ENCODE results near the gene DOCK7. TPM values are rescaled to one million over a fixed set of nuclear protein-coding genes. Genes with fewer than 3 reads are reported as not detected.

DOCK7 gene
- total and polyA plus RNA-seq, 2 of the 13 experiments (the other 11 are each of a cell fraction or from before 2014, with no cell fraction given) = 45.7 to 67.2 TPM

DNA sequence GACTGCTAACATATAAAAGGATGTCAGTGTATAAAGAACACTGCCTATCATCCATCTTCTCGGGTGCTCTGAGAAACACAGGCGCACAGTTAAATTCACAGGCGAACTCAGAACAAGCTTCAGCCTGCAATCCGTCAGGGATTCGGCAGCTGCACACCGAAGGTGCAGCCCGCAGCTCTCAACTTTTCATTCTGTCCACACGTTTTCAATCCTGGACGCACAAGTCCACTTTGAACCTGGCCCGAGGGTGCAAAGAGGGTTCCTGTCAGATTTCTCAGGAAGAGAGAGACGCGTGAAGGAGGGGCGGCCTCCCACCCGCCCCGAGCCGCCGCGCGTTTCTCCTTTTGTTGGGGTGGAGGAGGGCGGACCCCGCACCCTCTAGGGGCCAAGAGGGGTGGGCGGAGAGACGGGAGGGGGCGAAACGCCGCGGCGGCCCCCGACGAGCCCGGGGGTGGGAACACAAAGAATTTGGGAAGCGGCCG lies 724 bp downstream of the DOCK7 start (continued):
- no peak for TF ChIP-seq RXRB (CRISPR knock-in tag; IDR thresholded peaks at IDR 0.05; ENCODE audit: borderline replicate concordance)
- no peak for TF ChIP-seq SUZ12 (IDR thresholded peaks at IDR 0.05; ENCODE audit: low read depth, low read length)
- TF ChIP-seq ZNF546 (CRISPR knock-in tag; conservative IDR thresholded peaks at IDR 0.05) = no peak
- no peak for TF ChIP-seq ZNF782 (CRISPR knock-in tag; IDR thresholded peaks at IDR 0.05; ENCODE audit: borderline replicate concordance)
- no peak for TF ChIP-seq SMAD9 (CRISPR knock-in tag; IDR thresholded peaks at IDR 0.05)
- peak; percentile 30; the same call in 1 of the 2 replicates for TF ChIP-seq MAZ (IDR thresholded peaks at IDR 0.05; ENCODE audit: borderline replicate concordance, low read depth, low read length)
- no peak for TF ChIP-seq MAZ (CRISPR knock-in tag; IDR thresholded peaks at IDR 0.05; ENCODE audit: low read depth)
- TF ChIP-seq, protein P1, sequence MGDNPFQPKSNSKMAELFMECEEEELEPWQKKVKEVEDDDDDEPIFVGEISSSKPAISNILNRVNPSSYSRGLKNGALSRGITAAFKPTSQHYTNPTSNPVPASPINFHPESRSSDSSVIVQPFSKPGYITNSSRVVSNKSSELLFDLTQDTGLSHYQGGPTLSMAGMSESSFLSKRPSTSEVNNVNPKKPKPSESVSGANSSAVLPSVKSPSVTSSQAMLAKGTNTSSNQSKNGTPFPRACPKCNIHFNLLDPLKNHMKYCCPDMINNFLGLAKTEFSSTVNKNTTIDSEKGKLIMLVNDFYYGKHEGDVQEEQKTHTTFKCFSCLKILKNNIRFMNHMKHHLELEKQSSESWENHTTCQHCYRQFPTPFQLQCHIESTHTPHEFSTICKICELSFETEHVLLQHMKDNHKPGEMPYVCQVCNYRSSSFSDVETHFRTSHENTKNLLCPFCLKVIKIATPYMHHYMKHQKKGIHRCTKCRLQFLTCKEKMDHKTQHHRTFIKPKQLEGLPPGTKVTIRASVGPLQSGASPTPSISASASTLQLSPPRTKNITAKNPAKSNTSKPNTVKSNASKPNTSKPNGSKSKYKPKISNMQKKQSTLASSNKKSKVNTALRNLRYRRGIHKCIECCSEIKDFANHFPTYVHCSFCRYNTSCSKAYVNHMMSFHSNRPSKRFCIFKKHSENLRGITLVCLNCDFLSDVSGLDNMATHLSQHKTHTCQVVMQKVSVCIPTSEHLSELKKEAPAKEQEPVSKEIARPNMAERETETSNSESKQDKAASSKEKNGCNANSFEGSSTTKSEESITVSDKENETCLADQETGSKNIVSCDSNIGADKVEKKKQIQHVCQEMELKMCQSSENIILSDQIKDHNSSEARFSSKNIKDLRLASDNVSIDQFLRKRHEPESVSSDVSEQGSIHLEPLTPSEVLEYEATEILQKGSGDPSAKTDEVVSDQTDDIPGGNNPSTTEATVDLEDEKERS (CRISPR knock-in tag; IDR thresholded peaks at IDR 0.05) = no peak
- TF ChIP-seq DPF2 (CRISPR knock-in tag; IDR thresholded peaks at IDR 0.05; ENCODE audit: borderline replicate concordance, low read depth) = no peak
- TF ChIP-seq ZNF160 (CRISPR knock-in tag; IDR thresholded peaks at IDR 0.05) = no peak
- no peak for TF ChIP-seq TAF15 (IDR thresholded peaks at IDR 0.05; ENCODE audit: low read depth, low read length, poor library complexity, severe bottlenecking)
- no peak for TF ChIP-seq SOX13 (IDR thresholded peaks at IDR 0.05)
- peak in 1 of 2 experiments; percentile 32; a peak in 1 of 4 replicates for TF ChIP-seq SOX13 (CRISPR knock-in tag; conservative IDR thresholded peaks at IDR 0.05 in 1 of 2, IDR thresholded peaks at IDR 0.05 in 1 of 2)
- TF ChIP-seq ZNF558 (CRISPR knock-in tag; IDR thresholded peaks at IDR 0.05; ENCODE audit: borderline replicate concordance) = no peak
- no peak for TF ChIP-seq ZKSCAN5 (CRISPR knock-in tag; IDR thresholded peaks at IDR 0.05)
- peak; percentile 67 for TF ChIP-seq KMT2B (CRISPR knock-in tag; IDR thresholded peaks at IDR 0.05)
- TF ChIP-seq U2AF2 (IDR thresholded peaks at IDR 0.05; ENCODE audit: low read depth, low read length) = no peak
- TF ChIP-seq ZNF335 (CRISPR knock-in tag; IDR thresholded peaks at IDR 0.05) = no peak
- TF ChIP-seq MED1 (CRISPR knock-in tag; IDR thresholded peaks at IDR 0.05) = no peak; the same call in 1 of the 2 replicates
- TF ChIP-seq, protein P2, sequence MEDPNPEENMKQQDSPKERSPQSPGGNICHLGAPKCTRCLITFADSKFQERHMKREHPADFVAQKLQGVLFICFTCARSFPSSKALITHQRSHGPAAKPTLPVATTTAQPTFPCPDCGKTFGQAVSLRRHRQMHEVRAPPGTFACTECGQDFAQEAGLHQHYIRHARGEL (CRISPR knock-in tag; IDR thresholded peaks at IDR 0.05) = no peak
- no peak for TF ChIP-seq ZNF20 (CRISPR knock-in tag; IDR thresholded peaks at IDR 0.05)
- TF ChIP-seq JARID2 (CRISPR knock-in tag; IDR thresholded peaks at IDR 0.05; ENCODE audit: insufficient replicate concordance) = no peak
- TF ChIP-seq ZNF337 (CRISPR knock-in tag; IDR thresholded peaks at IDR 0.05; ENCODE audit: borderline replicate concordance, low read depth) = no peak
- TF ChIP-seq ZNF383 (CRISPR knock-in tag; IDR thresholded peaks at IDR 0.05; ENCODE audit: borderline replicate concordance) = no peak
- no peak for TF ChIP-seq ATF1 (CRISPR knock-in tag; IDR thresholded peaks at IDR 0.05)
- TF ChIP-seq PRMT3 (CRISPR knock-in tag; IDR thresholded peaks at IDR 0.05; ENCODE audit: borderline replicate concordance, low read depth) = no peak
- peak; percentile 51; the same call in 1 of the 2 replicates for TF ChIP-seq ZBTB7B (CRISPR knock-in tag; IDR thresholded peaks at IDR 0.05)
- peak; percentile 64 for TF ChIP-seq MYC (CRISPR knock-in tag; IDR thresholded peaks at IDR 0.05; ENCODE audit: borderline replicate concordance)
- TF ChIP-seq EZH2 (conservative IDR thresholded peaks at IDR 0.05; ENCODE audit: low read depth, low read length) = no peak
- TF ChIP-seq ZNF746 (CRISPR knock-in tag; IDR thresholded peaks at IDR 0.05) = peak; percentile 51; the same call in 1 of the 2 replicates
- TF ChIP-seq POLR2AphosphoS2 (IDR thresholded peaks at IDR 0.05; ENCODE audit: low read depth, low read length) = no peak

Measured in HepG2 (cell line).